Measurements from ENCODE around the gene SLCO2A1. TPM values are rescaled to one million over a fixed set of nuclear protein-coding genes. Genes with fewer than 3 reads are reported as not detected.

SLCO2A1 gene
- total and polyA plus RNA-seq, 2 donors (not counting 1 experiment from before 2014, with no cell fraction given): not detected

DNA sequence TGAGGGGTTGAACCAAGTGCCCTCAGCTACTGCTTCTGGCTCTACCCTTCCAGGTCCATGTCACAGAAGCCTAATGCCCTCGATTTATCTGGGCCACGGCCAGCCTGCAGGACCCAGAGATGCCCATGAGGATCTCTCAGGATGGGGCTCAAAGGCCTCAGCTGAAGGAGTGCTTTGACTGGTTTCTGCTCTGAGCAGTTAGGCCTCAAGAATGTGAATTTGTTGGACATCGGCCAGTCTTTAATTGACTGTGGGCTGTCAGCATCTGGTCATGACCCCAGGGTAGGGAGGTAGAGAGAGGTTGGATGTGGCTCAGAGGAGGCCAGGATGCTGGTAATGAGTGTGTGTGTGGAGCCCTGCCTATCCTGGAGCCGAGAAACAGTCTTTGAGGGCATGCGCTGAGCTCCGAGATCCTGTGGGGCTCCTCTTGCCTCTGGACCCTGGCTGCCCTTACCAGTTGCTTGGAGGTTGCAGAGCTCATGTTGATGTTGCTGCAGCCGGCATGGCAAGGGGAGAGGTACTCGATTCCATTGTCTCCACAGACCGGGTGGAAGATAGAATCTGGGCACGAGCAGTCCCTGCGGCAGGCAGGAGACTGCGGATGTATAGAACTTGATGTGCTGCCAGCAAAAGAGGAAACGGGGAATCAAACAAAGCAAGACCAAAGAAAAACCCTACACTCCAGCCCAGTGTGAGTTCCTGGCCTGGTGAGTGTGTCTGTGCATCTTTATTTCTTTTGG, 84.9 kb downstream of the SLCO2A1 start:
- Histone ChIP-seq H3K79me2 (ENCODE audit: control insufficient read depth, insufficient read depth, low read length) (no peaks in the 10 kb centered on the region), H3K9me3 (ENCODE audit: control extremely low read depth in 1 of 3, control insufficient read depth in 2 of 3, insufficient read depth in 1 of 3, low read length in 2 of 3) (no peaks in the 10 kb centered on the region), H3K4me1 (ENCODE audit: control insufficient read depth in 2 of 2, insufficient read depth in 2 of 2, low read length in 2 of 2) (no peaks in the 10 kb centered on the region), H3K27me3 (replicated peaks in 1 of 4; ENCODE audit: control extremely low read depth in 1 of 4, control insufficient read depth in 3 of 4, insufficient read depth in 4 of 4, low read length in 3 of 4) (peaks cover 0 to 2% (median 0%) of the 10 kb centered on the region in 4 experiments), H3K4me3 (ENCODE audit: control extremely low read depth in 1 of 5, extremely low read depth in 1 of 5, insufficient read depth in 1 of 5, low read depth in 2 of 5, low read length in 4 of 5) (no peak overlapping the region), H3K4me2 (replicated peaks; ENCODE audit: low read depth, low read length, poor library complexity, severe bottlenecking) (no peak overlapping the region), H2AFZ (ENCODE audit: insufficient read depth, low read depth, low read length, poor library complexity, severe bottlenecking) (no peak overlapping the region), H4K20me1 (ENCODE audit: control insufficient read depth, insufficient read depth, low read length, poor library complexity, severe bottlenecking) (no peaks in the 10 kb centered on the region), H3K36me3 (replicated peaks in 1 of 2; ENCODE audit: control extremely low read depth in 1 of 2, control insufficient read depth in 1 of 2, extremely low read depth in 1 of 2, insufficient read depth in 2 of 2, low read length in 1 of 2) (no peaks in the 10 kb centered on the region), H3K9ac (ENCODE audit: low read length) (no peak overlapping the region), H3K27ac (ENCODE audit: low read length in 2 of 2) (no peak overlapping the region)
- Mint-ChIP-seq H3K4me3 (no peak overlapping the region), H3K27me3 (peaks cover 26% of the 10 kb centered on the region), H3K9me3 (ENCODE audit: insufficient read depth) (no peaks in the 10 kb centered on the region), H3K27ac (no peak overlapping the region), H3K4me1 (peaks cover 2% of the 10 kb centered on the region)
- 65% methylated on average over 9 of the region's 13 CpGs for WGBS (ENCODE audit: insufficient coverage)
- TF ChIP-seq EZH2 (IDR thresholded peaks at IDR 0.05; ENCODE audit: borderline replicate concordance, insufficient read depth, low read depth, low read length, poor library complexity, severe bottlenecking) (no peak), CTCF (IDR thresholded peaks at IDR 0.05) (no peak)
- ChIA-PET POLR2A (no interaction called here), CTCF (no interaction called here)
- no peak for ATAC-seq (ENCODE audit: low read depth)
- intact Hi-C loops (cut with micrococcal nuclease): no loop called here
- DNase-seq: no peak

GRCh38 chr3:133944181-133944580, 85.5 kb downstream of the SLCO2A1 start:
- intact Hi-C loops (cut with micrococcal nuclease): no loop called here
- no CpG with 5 or more reads among the region's 2 CpGs for WGBS (ENCODE audit: insufficient coverage)
- no peak overlapping the region for H3K27ac Mint-ChIP-seq
- H4K20me1 ChIP-seq (ENCODE audit: control insufficient read depth, insufficient read depth, low read length, poor library complexity, severe bottlenecking): no peaks in the 10 kb centered on the region
- no peaks in the 10 kb centered on the region for H3K4me1 ChIP-seq (ENCODE audit: control insufficient read depth in 2 of 2, insufficient read depth in 2 of 2, low read length in 2 of 2)
- no peak overlapping the region for H3K27ac ChIP-seq (ENCODE audit: low read length in 2 of 2)
- DNase-seq (no peak), ATAC-seq (ENCODE audit: low read depth) (no peak)
- H3K27me3 ChIP-seq (replicated peaks in 1 of 4; ENCODE audit: control extremely low read depth in 1 of 4, control insufficient read depth in 3 of 4, insufficient read depth in 4 of 4, low read length in 3 of 4): peaks cover 0 to 2% (median 0%) of the 10 kb centered on the region in 4 experiments
- no peaks in the 10 kb centered on the region for H3K36me3 ChIP-seq (replicated peaks in 1 of 2; ENCODE audit: control extremely low read depth in 1 of 2, control insufficient read depth in 1 of 2, extremely low read depth in 1 of 2, insufficient read depth in 2 of 2, low read length in 1 of 2)
- H2AFZ ChIP-seq (ENCODE audit: insufficient read depth, low read depth, low read length, poor library complexity, severe bottlenecking): no peak overlapping the region
- H3K4me1 Mint-ChIP-seq: peaks cover 2% of the 10 kb centered on the region
- H3K4me3 ChIP-seq (ENCODE audit: control extremely low read depth in 1 of 5, extremely low read depth in 1 of 5, insufficient read depth in 1 of 5, low read depth in 2 of 5, low read length in 4 of 5): no peak overlapping the region
- TF ChIP-seq CTCF (IDR thresholded peaks at IDR 0.05): no peak
- TF ChIP-seq EZH2 (IDR thresholded peaks at IDR 0.05; ENCODE audit: borderline replicate concordance, insufficient read depth, low read depth, low read length, poor library complexity, severe bottlenecking): no peak
- CTCF ChIA-PET: no interaction called here
- no peak overlapping the region for H3K4me2 ChIP-seq (replicated peaks; ENCODE audit: low read depth, low read length, poor library complexity, severe bottlenecking)
- H3K9me3 ChIP-seq (ENCODE audit: control extremely low read depth in 1 of 3, control insufficient read depth in 2 of 3, insufficient read depth in 1 of 3, low read length in 2 of 3): no peaks in the 10 kb centered on the region
- H3K9ac ChIP-seq (ENCODE audit: low read length): no peak overlapping the region
- POLR2A ChIA-PET: no interaction called here
- H3K27me3 Mint-ChIP-seq: peaks cover 26% of the 10 kb centered on the region
- no peak overlapping the region for H3K4me3 Mint-ChIP-seq
- H3K79me2 ChIP-seq (ENCODE audit: control insufficient read depth, insufficient read depth, low read length): no peaks in the 10 kb centered on the region
- no peaks in the 10 kb centered on the region for H3K9me3 Mint-ChIP-seq (ENCODE audit: insufficient read depth)
